PC-3 (cell line): Measurements from ENCODE around the gene LPCAT2. TPM values are rescaled to one million over a fixed set of nuclear protein-coding genes. Genes with fewer than 3 reads are reported as not detected.

Experiments used
- ATAC-seq: fragments of 200-7000 bp; cut with Tn5 transposase; 2 replicates; pipeline ENCODE4 v1.9.1; 2020; ENCODE audit warnings: mild to moderate bottlenecking, moderate library complexity
- BruUV-seq: library from RNA; stranded (reverse); fragments of 400-500 nt; replicated peaks from 2 replicates; lab custom pipeline; 2021; lab: Mats Ljungman, UMichigan
- CTCF ChIA-PET: fragments of 300-600 bp; sonication (Branson Sonifier 250); formaldehyde crosslinking; loops from one replicate; lab custom pipeline; 2022; ENCODE audit warnings: antibody characterized with exemption; lab: Charles Lee
- POLR2A ChIA-PET: fragments of 300-600 bp; sonication (Branson Sonifier 250); formaldehyde crosslinking; loops from one replicate; lab custom pipeline; 2022; ENCODE audit warnings: antibody characterized with exemption; ENCODE audit not compliant: unreplicated experiment; lab: Charles Lee
- DNase-seq: peaks from one replicate; pipeline ENCODE4 v3.0.0-alpha.2; 2015
- H2AFZ ChIP-seq: fragments of 300-600 bp; sonication (generic); 2 replicates; pipeline ENCODE4 v1.6.0; 2016; ENCODE audit warnings: antibody characterized with exemption, low read length
- H3F3A ChIP-seq: fragments of 300-600 bp; sonication (generic); one replicate; pipeline ENCODE4 v1.6.0; 2017; ENCODE audit warnings: antibody characterized with exemption, low read length, control low read depth, mild to moderate bottlenecking; ENCODE audit not compliant: unreplicated experiment
- H3K27ac ChIP-seq: fragments of 300-600 bp; sonication (generic); 2 replicates; pipeline ENCODE4 v1.5.1; 2016; ENCODE audit warnings: mild to moderate bottlenecking, low read length
- H3K27me3 ChIP-seq: fragments of 300-600 bp; sonication (generic); 2 replicates; pipeline ENCODE4 v1.6.1; 2016; ENCODE audit warnings: low read length, mixed read lengths
- H3K36me3 ChIP-seq: fragments of 300-600 bp; sonication (generic); 2 replicates; pipeline ENCODE4 v1.6.1; 2016; ENCODE audit warnings: low read depth, mixed run types, low read length, mixed read lengths
- H3K4me1 ChIP-seq: fragments of 300-600 bp; sonication (generic); 2 replicates; pipeline ENCODE4 v1.5.1; 2016; ENCODE audit warnings: low read length; ENCODE audit not compliant: insufficient read depth
- H3K4me2 ChIP-seq: fragments of 300-600 bp; sonication (generic); 2 replicates; pipeline ENCODE4 v1.6.0; 2016; ENCODE audit warnings: low read length
- H3K4me3 ChIP-seq: fragments of 300-600 bp; sonication (generic); 2 replicates; pipeline ENCODE4 v1.5.1; 2016; ENCODE audit warnings: mild to moderate bottlenecking, low read length, mixed read lengths
- H3K79me2 ChIP-seq: fragments of 300-600 bp; sonication (generic); 2 replicates; pipeline ENCODE4 v1.6.1; 2017; ENCODE audit warnings: low read length, mixed read lengths
- H3K9ac ChIP-seq: fragments of 300-600 bp; sonication (generic); 2 replicates; pipeline ENCODE4 v1.6.0; 2016; ENCODE audit warnings: mild to moderate bottlenecking, low read length
- H3K9me2 ChIP-seq: fragments of 300-600 bp; sonication (generic); replicated peaks from 2 replicates; pipeline ENCODE4 v1.6.1; 2016; ENCODE audit warnings: mixed run types, low read length, mixed read lengths
- H3K9me3 ChIP-seq: fragments of 300-600 bp; sonication (generic); 2 replicates; pipeline ENCODE4 v1.6.1; 2016; ENCODE audit warnings: low read length, mixed read lengths
- H4K20me1 ChIP-seq: fragments of 300-600 bp; sonication (generic); 2 replicates; pipeline ENCODE4 v1.6.1; 2016; ENCODE audit warnings: low read length, mixed read lengths
- EZH2 ChIP-seq: fragments of 300-600 bp; sonication (generic); IDR thresholded peaks from one replicate; pipeline ENCODE4 v1.6.1; 2017; ENCODE audit warnings: antibody characterized with exemption, mild to moderate bottlenecking, low read length; ENCODE audit not compliant: unreplicated experiment
- EZH2phosphoT487 ChIP-seq: fragments of 300-600 bp; sonication (generic); IDR thresholded peaks from 2 replicates; pipeline ENCODE4 v1.6.1; 2018; ENCODE audit warnings: mild to moderate bottlenecking, antibody characterized with exemption, low read length, borderline replicate concordance
- intact Hi-C: fragments of 100-400 bp; cut with micrococcal nuclease; formaldehyde crosslinking; loops from 2 replicates; pipeline ENCODE4 v1.9.0; 2023
- total RNA-seq: library from RNA; depleted of rRNA; stranded (reverse); fragments of >200 nt; gene quantifications from 2 replicates; pipeline ENCODE4 v1.2.3, GENCODE V29; 2014
- TF ChIP-seq, protein P1 (sequence below): fragments of 300-600 bp; sonication (generic); conservative IDR thresholded peaks from 2 replicates; pipeline ENCODE4 v1.5.1; 2017; ENCODE audit warnings: antibody characterized with exemption, low read depth, mild to moderate bottlenecking, low read length

The LPCAT2 gene
- total RNA-seq, 1 experiment from 2014 or later, result 8.0 TPM

DNA sequence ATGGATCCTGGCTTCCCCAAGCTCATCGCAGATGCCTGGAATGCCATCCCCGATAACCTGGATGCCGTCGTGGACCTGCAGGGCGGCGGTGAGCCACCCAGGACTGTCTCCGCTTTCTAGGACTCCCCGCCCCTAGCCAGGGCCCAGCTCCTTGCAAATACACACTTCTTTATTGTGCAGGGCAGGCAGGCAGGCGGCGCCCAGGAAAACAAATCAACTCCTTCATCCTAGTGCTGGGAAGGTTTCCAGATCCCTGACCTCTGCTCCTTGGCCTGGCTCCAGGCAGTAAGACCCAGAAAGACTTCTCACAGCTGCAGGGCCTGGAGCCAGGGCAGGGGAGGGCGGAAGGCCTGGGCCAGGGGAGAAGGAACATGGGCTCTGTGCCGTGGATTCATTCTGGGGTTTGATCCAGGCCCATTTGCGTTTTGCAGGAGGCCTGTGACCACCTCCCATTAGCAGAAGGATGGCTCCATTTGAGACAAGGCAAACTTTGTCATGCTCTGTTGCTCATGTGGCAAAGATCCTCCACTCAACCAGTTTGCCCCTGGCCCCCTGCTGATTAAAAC is 6.0 kb upstream of the LPCAT2 start:
- Histone ChIP-seq H3K9ac (no peak overlapping the region), H3K27me3 (no peaks in the 10 kb centered on the region), H3K79me2 (no peaks in the 10 kb centered on the region), H3K9me2 (no peaks in the 10 kb centered on the region), H3K27ac (peak overlapping the region; percentile 55), H2AFZ (0 out of 2 replicates have a peak overlapping the region, but pooled peaks have one; percentile 30), H4K20me1 (no peaks in the 10 kb centered on the region), H3F3A (no peaks in the 10 kb centered on the region), H3K9me3 (no peaks in the 10 kb centered on the region), H3K36me3 (no peaks in the 10 kb centered on the region), H3K4me3 (no peak overlapping the region), H3K4me2 (peak overlapping the region; percentile 33), H3K4me1 (peaks cover 43% of the 10 kb centered on the region)
- ChIA-PET CTCF (no interaction called here), POLR2A (no interaction called here)
- no TSS peak for BruUV-seq
- intact Hi-C loops, result no loop called here
- TF ChIP-seq EZH2, result no peak
- TF ChIP-seq, protein P1, sequence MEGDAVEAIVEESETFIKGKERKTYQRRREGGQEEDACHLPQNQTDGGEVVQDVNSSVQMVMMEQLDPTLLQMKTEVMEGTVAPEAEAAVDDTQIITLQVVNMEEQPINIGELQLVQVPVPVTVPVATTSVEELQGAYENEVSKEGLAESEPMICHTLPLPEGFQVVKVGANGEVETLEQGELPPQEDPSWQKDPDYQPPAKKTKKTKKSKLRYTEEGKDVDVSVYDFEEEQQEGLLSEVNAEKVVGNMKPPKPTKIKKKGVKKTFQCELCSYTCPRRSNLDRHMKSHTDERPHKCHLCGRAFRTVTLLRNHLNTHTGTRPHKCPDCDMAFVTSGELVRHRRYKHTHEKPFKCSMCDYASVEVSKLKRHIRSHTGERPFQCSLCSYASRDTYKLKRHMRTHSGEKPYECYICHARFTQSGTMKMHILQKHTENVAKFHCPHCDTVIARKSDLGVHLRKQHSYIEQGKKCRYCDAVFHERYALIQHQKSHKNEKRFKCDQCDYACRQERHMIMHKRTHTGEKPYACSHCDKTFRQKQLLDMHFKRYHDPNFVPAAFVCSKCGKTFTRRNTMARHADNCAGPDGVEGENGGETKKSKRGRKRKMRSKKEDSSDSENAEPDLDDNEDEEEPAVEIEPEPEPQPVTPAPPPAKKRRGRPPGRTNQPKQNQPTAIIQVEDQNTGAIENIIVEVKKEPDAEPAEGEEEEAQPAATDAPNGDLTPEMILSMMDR, result no peak
- no peak for TF ChIP-seq EZH2phosphoT487
- ATAC-seq (no peak), DNase-seq (peak; percentile 57)

DNA sequence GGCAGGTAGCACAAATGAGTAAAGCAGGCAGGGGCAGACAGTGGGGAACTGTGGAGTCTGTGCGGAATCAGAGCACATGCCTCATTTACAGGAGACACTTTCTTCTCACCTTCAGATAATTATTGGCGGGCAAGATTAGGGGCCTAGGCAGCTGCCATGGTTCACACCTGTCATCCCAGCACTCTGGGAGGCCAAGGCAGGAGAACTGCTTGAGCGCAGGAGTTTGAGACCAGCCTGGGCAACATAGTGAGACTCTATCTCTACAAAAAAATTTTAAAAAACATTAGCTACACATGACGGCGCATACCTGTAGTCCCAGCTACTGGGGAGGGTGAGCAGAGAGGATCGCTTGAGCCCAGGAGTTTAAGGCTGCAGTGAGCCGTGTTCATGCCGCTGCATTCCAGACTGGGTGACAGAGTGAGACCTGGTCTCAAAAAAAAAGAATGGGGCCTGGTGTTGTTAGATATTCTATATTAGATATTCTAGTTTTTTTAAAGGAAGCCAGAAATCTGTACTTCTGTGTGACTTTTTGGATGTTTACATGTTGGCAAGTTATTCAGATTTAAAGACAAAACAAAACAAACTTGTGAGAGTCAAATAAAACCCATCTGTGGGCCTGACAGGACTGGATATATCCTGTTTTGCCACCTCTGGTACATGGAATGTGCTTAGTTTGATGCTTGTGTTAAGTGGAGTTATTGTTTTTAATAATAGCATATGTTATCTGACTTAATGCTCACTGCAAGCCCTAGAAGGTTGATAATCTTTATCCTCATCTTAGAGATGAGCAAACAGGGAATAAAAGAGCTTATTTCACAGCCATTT is 4.9 kb upstream of the LPCAT2 start:
- Histone ChIP-seq H3K4me1 (peaks cover 43% of the 10 kb centered on the region), H3K27ac (no peak overlapping the region), H4K20me1 (no peaks in the 10 kb centered on the region), H3K4me2 (no peak overlapping the region), H3K36me3 (no peaks in the 10 kb centered on the region), H3K9me3 (no peaks in the 10 kb centered on the region), H3F3A (no peaks in the 10 kb centered on the region), H3K79me2 (no peaks in the 10 kb centered on the region), H3K27me3 (no peaks in the 10 kb centered on the region), H3K4me3 (no peak overlapping the region), H3K9ac (no peak overlapping the region), H3K9me2 (no peaks in the 10 kb centered on the region), H2AFZ (no peak overlapping the region)
- DNase-seq (no peak), ATAC-seq (no peak)
- TF ChIP-seq EZH2, result no peak
- TF ChIP-seq EZH2phosphoT487, result no peak
- TF ChIP-seq, protein P1, result no peak
- CTCF ChIA-PET, result no interaction called here
- POLR2A ChIA-PET, result no interaction called here
- intact Hi-C loops, result no loop called here
- BruUV-seq, result no TSS peak
